GM10248 (cell line): Measurements from ENCODE around the gene ZBED4.

ENCODE experiments used
- CTCF ChIA-PET: fragments of 300-600 bp; sonication (Branson Sonifier 250); formaldehyde crosslinking; extraction: SDS; loops from one replicate; lab custom pipeline; 2021; ENCODE audit warnings: antibody characterized with exemption; lab: Yijun Ruan, JAX
- POLR2A ChIA-PET: fragments of 350-650 bp; sonication (Branson Sonifier 250); formaldehyde crosslinking; extraction: SDS; loops from one replicate; lab custom pipeline; 2020; ENCODE audit warnings: antibody characterized with exemption; lab: Yijun Ruan, JAX
- DNase-seq: peaks from one replicate; pipeline ENCODE4 v3.0.0; 2012; ENCODE audit errors: extremely low spot score
- CTCF ChIP-seq: IDR thresholded peaks from 2 replicates; pipeline ENCODE4 v1.5.1; 2012; ENCODE audit warnings: mild to moderate bottlenecking, low read depth; ENCODE audit errors: extremely low read depth, missing control alignments, control extremely low read depth

The ZBED4 gene

GRCh38 chr22:49935561-49935960 is 81.9 kb downstream of the ZBED4 start:
- DNase-seq = peak; percentile 61
- ChIA-PET POLR2A (interaction anchor here (0.8 to 1.2 kb wide), 2 partner anchors 25 to 26 kb away, joined by 4 read pairs; partner anchors contain the start of gene PIM3), CTCF (interaction anchor here (1.2 to 2.7 kb wide), 3 partner anchors 8 to 95 kb away, joined by 3 to 10 read pairs (median 6); no protein-coding TSS in a partner anchor)
- TF ChIP-seq CTCF = no peak

- ChIA-PET CTCF (interaction anchor here (0.8 to 2.7 kb wide), 5 partner anchors 9 to 94 kb away, joined by 3 to 10 read pairs (median 4); no protein-coding TSS in a partner anchor), POLR2A (interaction anchor here (0.8 to 1.2 kb wide), 2 partner anchors 24 to 26 kb away, joined by 4 read pairs; partner anchors contain the start of gene PIM3)
- peak; percentile 90 for DNase-seq
- TF ChIP-seq CTCF = no peak
These were observed 82.7 kb downstream of the ZBED4 start for GRCh38 chr22:49936018-49936972.

GRCh38 chr22:49936973-49937757 is 83.5 kb downstream of the ZBED4 start:
- ChIA-PET POLR2A (no interaction called here), CTCF (interaction anchor here (0.8 to 2.7 kb wide), 4 partner anchors 13 to 93 kb away, joined by 3 to 10 read pairs (median 5); no protein-coding TSS in a partner anchor)
- TF ChIP-seq CTCF = no peak
- no peak for DNase-seq

GRCh38 chr22:49937758-49938564 is 84.3 kb downstream of the ZBED4 start:
- TF ChIP-seq CTCF = no peak
- CTCF ChIA-PET = interaction anchor here (2.0 to 2.7 kb wide), 2 partner anchors 29 to 92 kb away, joined by 6 to 10 read pairs; no protein-coding TSS in a partner anchor
- POLR2A ChIA-PET = no interaction called here
- DNase-seq = no peak

- TF ChIP-seq CTCF = no peak
- ChIA-PET CTCF (interaction anchor here (1.8 to 2.7 kb wide), 2 partner anchors 8 to 91 kb away, joined by 8 to 10 read pairs; no protein-coding TSS in a partner anchor), POLR2A (no interaction called here)
- no peak for DNase-seq
These were observed 85.0 kb downstream of the ZBED4 start for GRCh38 chr22:49938565-49939136.
